Measurements from ENCODE around the gene NANOG.
"Not testable (repeated sequence)": the region's sequence is repeated elsewhere in the genome, so short reads cannot be mapped to it uniquely, and the experiment has no call there.

Gene NANOG

GRCh38 chr12:7806863-7807487, 17.8 kb downstream of the NANOG start:
- DNase-seq = peak; percentile 58

- not testable (repeated sequence) for DNase-seq
Measured at GRCh38 chr12:7825754-7826153, 36.6 kb downstream of the NANOG start.

- DNase-seq = not testable (repeated sequence)
Measured at GRCh38 chr12:7829737-7830136, 40.5 kb downstream of the NANOG start.

DNA sequence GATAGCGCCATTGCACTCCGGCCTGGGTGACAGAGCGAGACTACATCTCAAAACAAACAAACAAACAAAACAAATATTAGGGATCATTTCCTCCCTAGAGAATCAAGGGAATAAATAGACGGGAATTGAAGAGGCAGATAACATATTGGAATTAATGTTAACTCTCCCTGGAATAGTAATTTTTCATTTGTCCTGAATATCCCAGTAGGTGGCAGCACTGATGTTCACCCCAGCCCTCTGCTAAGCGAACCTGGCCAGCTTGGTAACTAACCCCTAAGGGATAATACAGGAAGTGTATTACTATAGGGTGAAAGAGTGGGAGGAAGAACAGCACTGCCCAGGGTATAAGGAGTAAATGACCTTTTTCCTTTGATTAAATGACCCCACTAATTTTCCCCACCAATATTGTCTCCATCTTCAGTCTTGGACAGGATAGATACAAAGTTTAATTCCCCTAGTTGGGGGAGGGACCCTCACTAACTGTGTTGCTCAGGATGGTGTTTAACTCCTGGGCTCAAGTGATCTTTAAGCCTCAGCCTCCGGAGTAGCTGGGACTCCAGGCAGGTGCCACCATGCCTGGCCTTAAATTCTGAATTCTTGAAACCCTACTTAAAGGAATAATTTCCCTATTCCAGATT, 43.0 kb downstream of the NANOG start:
- peak; percentile 34 for DNase-seq

GRCh38 chr12:7833201-7833600, 44.0 kb downstream of the NANOG start:
- not testable (repeated sequence) for DNase-seq

DNA sequence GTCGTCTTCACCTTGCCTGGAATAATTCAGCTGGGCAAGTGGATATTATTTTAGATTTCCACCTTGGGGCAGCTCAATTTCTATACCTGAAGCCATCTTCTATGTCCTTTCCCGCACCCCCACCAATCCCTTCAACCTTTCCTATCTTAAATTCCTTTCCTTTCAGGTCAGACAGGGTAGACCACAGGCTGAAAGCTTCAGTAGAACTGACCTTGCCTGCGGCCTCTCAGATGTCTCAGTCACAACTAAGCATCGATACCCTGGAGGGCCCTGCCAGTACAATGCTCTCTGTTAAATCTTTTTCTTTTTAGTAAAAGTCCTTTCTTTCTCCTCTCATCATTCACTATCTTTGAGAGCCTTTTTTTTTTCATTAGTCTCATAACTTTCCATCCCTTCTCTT, 44.6 kb downstream of the NANOG start:
- no peak for DNase-seq

GRCh38 chr12:7834701-7835100, 45.5 kb downstream of the NANOG start:
- no peak for DNase-seq

DNA sequence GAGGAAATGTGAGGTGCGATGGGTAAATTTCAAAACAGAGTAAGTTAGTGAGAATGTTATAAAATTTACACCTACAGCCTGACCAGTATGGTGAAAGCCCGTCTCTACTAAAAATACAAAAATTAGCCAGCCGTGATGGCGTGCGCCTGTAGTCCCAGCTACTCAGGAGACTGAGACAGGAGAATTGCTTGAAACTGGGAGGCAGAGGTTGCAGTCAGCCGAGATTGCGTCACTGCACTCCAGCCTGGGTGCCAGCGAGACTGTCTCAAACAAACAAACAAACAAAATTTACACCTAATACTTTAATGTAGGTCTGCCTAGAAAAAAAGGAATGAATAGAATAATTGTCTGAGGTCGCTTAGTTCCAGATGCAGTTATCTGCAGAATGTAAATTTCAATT, 45.9 kb downstream of the NANOG start:
- DNase-seq = no peak

DNA sequence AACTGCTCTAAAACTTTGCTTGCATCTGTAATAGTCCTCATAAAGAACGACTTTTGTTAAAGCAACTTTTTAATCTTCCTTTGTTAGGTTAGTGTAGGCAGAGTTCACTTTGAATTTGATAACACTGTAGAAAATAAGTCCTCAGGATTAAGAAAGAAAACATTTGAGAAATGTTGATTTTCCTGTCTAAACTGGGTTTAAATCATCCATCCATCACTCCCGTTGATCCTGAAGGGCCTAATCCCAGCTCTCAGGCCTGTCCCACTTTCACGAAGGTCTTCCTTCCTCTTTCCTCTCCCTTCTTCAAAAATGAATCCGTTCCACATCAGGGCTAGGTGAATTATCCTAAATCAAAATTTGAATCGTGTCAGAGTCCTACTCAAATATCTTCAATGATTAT, 46.6 kb downstream of the NANOG start:
- no peak for DNase-seq

DNA sequence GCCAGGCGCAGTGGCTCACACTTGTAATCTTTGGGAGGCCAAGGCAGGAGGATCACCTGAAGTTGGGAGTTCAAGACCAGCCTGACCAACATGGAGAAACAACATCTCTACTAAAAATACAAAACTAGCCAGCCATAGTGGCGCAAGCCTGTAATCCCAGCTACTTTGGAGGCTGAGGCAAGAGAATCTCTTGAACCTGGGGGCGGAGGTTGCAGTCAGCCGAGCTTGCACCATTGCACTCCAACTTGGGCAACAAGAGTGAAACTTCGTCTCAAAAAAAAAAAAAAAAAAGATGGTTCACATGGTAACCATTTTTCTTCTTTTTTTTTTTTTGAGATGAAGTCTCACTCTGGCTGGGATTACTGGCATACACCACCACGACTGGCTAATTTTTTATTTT, 48.2 kb downstream of the NANOG start:
- DNase-seq = no peak

DNA sequence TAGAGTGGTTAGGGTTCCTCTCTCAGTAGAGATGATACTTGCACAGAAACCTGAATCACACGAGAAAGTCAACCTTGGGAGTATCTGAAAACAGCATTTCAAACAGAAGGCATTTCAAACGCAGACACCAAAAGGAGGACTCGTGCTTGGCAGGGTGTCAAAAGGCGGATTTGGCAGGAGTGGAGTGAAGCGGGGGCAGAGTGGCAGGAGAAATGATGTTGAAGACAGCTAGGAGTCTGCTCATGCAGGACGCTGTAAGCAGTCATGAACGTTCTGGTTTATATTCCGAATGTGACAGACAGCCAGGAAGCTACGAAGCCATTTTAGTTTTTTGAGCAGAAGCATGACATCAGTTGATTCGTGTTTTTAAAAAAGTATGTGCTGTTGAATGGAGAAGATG, 50.0 kb downstream of the NANOG start:
- DNase-seq = not testable (repeated sequence)

DNA sequence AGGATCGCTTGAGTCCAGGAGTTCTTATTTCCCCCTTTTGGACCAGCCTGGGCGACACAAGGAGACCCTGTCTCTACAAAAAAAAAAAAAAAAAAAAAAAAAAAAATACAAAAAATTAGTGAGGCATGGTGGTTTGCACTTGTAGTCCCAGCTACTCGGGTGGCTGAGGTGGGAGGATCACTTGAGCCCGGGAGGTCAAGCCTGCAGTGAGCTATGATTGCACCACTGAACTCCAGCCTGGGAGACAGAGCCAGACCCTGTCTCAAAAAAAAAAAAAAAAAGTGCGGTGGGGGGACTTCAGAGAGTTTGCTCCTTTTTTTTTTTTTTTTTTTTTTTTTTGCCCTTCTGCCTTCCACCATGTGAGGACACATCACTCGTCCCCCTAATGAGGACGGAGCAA, 50.6 kb downstream of the NANOG start:
- DNase-seq = not testable (repeated sequence)

- DNase-seq = not testable (repeated sequence)
Measured at GRCh38 chr12:7842444-7842843, 53.2 kb downstream of the NANOG start.

GRCh38 chr12:7843149-7843548, 53.9 kb downstream of the NANOG start:
- not testable (repeated sequence) for DNase-seq

- DNase-seq = peak; percentile 6
Measured at GRCh38 chr12:7843583-7843982, 54.4 kb downstream of the NANOG start.

GRCh38 chr12:7844116-7844515, 54.9 kb downstream of the NANOG start:
- no peak for DNase-seq

DNA sequence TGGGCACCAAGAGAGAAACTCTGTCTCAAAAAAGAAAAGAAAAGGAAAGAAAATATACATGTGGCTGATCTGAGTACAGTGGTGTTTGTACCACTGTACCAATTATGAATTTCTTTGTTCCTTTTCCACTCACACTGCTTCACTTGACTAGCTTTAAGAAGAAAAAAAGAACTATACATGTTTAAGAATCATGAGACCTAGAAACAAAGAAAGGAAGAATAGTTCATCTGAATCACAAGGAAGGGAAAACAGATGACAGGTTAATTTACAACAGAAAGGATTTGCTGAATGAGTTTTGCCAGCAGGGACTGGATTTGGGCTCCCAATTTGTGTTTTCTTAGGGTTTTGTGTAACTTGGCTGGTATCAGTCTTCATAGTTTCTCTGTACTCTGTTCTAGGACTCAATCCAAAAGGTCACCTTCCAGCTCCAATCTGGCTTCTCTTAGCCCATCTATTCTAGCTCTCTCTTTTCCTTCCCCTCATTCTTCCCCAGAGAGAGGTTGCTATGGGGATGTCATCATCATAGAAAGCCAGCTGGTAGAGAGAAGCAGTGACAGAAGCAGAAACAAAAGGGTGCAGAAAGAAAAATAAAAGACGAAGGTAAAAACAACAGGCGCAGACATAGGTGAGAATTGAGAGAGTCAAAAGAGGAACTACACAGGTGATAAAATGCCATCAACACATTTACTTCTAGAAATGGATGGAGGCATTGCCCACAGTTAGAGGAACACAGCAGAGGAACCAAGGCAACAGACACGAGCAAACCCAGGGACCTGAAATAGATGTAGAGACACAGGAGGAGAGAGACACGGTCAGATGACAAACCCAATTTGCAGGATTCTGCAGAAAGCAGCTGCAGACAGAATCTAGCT, 58.3 kb downstream of the NANOG start:
- DNase-seq = not testable (repeated sequence)

DNA sequence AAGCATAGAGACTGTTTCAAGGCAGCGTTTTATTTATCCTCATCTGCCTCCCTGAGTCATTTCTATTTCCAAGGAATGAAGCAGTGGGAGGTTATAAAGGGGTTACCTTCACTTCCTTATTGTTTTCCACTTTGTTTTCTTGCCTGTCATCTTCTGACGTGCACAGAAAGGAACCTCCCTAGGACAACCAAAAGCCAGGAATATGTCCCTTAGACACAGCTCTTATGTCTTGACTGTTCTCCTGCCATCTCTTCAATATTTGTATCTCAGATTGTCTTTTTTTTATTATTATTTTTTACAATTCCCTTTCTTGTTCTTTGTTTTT, 58.9 kb downstream of the NANOG start:
- not testable (repeated sequence) for DNase-seq

Measured in CD4-positive, alpha-beta T cell treated with Interleukin-4 for 4 hours (primary cell).